Neural progenitor cell (in vitro differentiated cells): ENCODE data around the gene SLC22A23. TPM values are rescaled to one million over a fixed set of nuclear protein-coding genes. Genes with fewer than 3 reads are reported as not detected.

ENCODE experiments used
- DNase-seq: peaks from one replicate; pipeline ENCODE4 v3.0.0-alpha.2; 2016; ENCODE audit warnings: low spot score
- H2AFZ ChIP-seq: fragments of 200-600 bp; sonication (generic); replicated peaks from 2 replicates; pipeline ENCODE4 v1.6.1; 2016; ENCODE audit warnings: antibody characterized with exemption
- H3F3A ChIP-seq: fragments of 200-600 bp; sonication (generic); 2 replicates; pipeline ENCODE4 v1.6.1; 2016; ENCODE audit warnings: antibody characterized with exemption, low read depth
- H3K27ac ChIP-seq: fragments of 200-600 bp; sonication (generic); 2 replicates; pipeline ENCODE4 v1.5.1; 2016; ENCODE audit warnings: mild to moderate bottlenecking
- H3K27me3 ChIP-seq: fragments of 200-600 bp; sonication (generic); 2 replicates; pipeline ENCODE4 v1.6.1; 2016; ENCODE audit warnings: mild to moderate bottlenecking, moderate library complexity
- H3K36me3 ChIP-seq: fragments of 200-600 bp; sonication (generic); 2 replicates; pipeline ENCODE4 v1.5.1; 2016
- H3K4me1 ChIP-seq: fragments of 200-600 bp; sonication (generic); 2 replicates; pipeline ENCODE4 v1.6.1; 2016; ENCODE audit warnings: mixed run types
- H3K4me2 ChIP-seq: fragments of 200-600 bp; sonication (generic); 2 replicates; pipeline ENCODE4 v1.6.1; 2016
- H3K4me3 ChIP-seq: fragments of 200-600 bp; sonication (generic); 2 replicates; pipeline ENCODE4 v1.5.1; 2016
- H3K79me2 ChIP-seq: fragments of 200-600 bp; sonication (generic); 2 replicates; pipeline ENCODE4 v1.6.1; 2016; ENCODE audit warnings: low read depth
- H3K9ac ChIP-seq: fragments of 200-600 bp; sonication (generic); 2 replicates; pipeline ENCODE4 v1.6.1; 2016
- H3K9me3 ChIP-seq: fragments of 200-600 bp; sonication (generic); 2 replicates; pipeline ENCODE4 v1.5.1; 2016; ENCODE audit warnings: low read depth
- H4K20me1 ChIP-seq: fragments of 200-600 bp; sonication (generic); 2 replicates; pipeline ENCODE4 v1.6.1; 2016; ENCODE audit warnings: low read depth
- H3K27ac Mint-ChIP-seq: 3 replicates; pipeline ENCODE4 v1.8.0; 2021; ENCODE audit warnings: mixed read lengths
- H3K27me3 Mint-ChIP-seq: 2 replicates; pipeline ENCODE4 v1.8.0; 2022; ENCODE audit warnings: low read depth, mild to moderate bottlenecking, inconsistent platforms, moderate library complexity, mixed read lengths; ENCODE audit not compliant: insufficient read depth
- H3K36me3 Mint-ChIP-seq: 3 replicates; pipeline ENCODE4 v1.8.0; 2021; ENCODE audit warnings: mixed read lengths
- H3K4me1 Mint-ChIP-seq: 3 replicates; pipeline ENCODE4 v1.8.0; 2021; ENCODE audit warnings: mixed read lengths
- H3K4me3 Mint-ChIP-seq: 3 replicates; pipeline ENCODE4 v1.8.0; 2021; ENCODE audit warnings: mild to moderate bottlenecking, moderate library complexity, mixed read lengths
- H3K9me3 Mint-ChIP-seq: 3 replicates; pipeline ENCODE4 v1.8.0; 2020; ENCODE audit warnings: mixed read lengths
- EZH2 ChIP-seq: fragments of 200-600 bp; sonication (generic); IDR thresholded peaks from 2 replicates; pipeline ENCODE4 v1.6.1; 2017; ENCODE audit warnings: antibody characterized with exemption, mild to moderate bottlenecking, moderate library complexity
- EZH2phosphoT487 ChIP-seq: fragments of 200-600 bp; sonication (generic); IDR thresholded peaks from 2 replicates; pipeline ENCODE4 v1.6.1; 2017; ENCODE audit warnings: antibody characterized with exemption
- total RNA-seq: library from RNA; depleted of rRNA; stranded (reverse); fragments of >200 nt; gene quantifications from 2 replicates; pipeline ENCODE4 v1.2.3, GENCODE V29; 2015; ENCODE audit warnings: low replicate concordance
- TF ChIP-seq, protein P1 (sequence below): fragments of 200-600 bp; sonication (generic); IDR thresholded peaks from 2 replicates; pipeline ENCODE4 v1.5.1; 2017; ENCODE audit warnings: antibody characterized with exemption, mild to moderate bottlenecking

SLC22A23 gene
- total RNA-seq, 1 donor from 2014 or later = 0.99 TPM

DNA sequence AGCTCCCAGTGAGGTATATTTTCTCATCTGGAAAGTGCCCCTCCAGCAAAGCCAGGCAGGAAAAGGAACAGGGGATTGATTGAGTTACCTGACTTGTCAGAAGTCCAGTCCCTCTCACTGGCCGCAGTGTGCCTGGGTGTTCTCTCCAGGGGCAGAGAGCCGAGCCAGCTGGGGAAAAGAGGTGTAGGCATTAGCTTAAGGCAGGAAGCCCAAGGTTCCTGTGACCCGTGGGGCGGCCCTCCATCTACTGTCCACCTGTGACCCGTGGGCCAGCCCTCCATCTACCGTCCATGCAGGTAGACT is 195.4 kb downstream of the SLC22A23 start:
- peaks cover 4% of the 10 kb centered on the region for H3K27me3 Mint-ChIP-seq
- no peak overlapping the region for H3K4me3 Mint-ChIP-seq

GRCh38 chr6:3260772-3261517 is 195.9 kb downstream of the SLC22A23 start:
- no peaks in the 10 kb centered on the region for H3K9me3 Mint-ChIP-seq
- Histone ChIP-seq H3K27ac (no peak overlapping the region), H3K79me2 (peaks cover 51% of the 10 kb centered on the region), H3K4me1 (peaks cover 12% of the 10 kb centered on the region), H3F3A (no peaks in the 10 kb centered on the region), H3K4me2 (peak overlapping the region; percentile 54), H3K4me3 (no peak overlapping the region), H3K9me3 (no peaks in the 10 kb centered on the region), H4K20me1 (peaks cover 44% of the 10 kb centered on the region), H3K36me3 (no peaks in the 10 kb centered on the region), H2AFZ (no peak overlapping the region), H3K27me3 (peaks cover 14% of the 10 kb centered on the region), H3K9ac (no peak overlapping the region)
- H3K36me3 Mint-ChIP-seq = no peaks in the 10 kb centered on the region
- H3K27me3 Mint-ChIP-seq = peaks cover 4% of the 10 kb centered on the region
- H3K4me3 Mint-ChIP-seq = peak overlapping the region; percentile 71
- TF ChIP-seq EZH2phosphoT487 = no peak
- TF ChIP-seq EZH2 = no peak
- TF ChIP-seq, protein P1, sequence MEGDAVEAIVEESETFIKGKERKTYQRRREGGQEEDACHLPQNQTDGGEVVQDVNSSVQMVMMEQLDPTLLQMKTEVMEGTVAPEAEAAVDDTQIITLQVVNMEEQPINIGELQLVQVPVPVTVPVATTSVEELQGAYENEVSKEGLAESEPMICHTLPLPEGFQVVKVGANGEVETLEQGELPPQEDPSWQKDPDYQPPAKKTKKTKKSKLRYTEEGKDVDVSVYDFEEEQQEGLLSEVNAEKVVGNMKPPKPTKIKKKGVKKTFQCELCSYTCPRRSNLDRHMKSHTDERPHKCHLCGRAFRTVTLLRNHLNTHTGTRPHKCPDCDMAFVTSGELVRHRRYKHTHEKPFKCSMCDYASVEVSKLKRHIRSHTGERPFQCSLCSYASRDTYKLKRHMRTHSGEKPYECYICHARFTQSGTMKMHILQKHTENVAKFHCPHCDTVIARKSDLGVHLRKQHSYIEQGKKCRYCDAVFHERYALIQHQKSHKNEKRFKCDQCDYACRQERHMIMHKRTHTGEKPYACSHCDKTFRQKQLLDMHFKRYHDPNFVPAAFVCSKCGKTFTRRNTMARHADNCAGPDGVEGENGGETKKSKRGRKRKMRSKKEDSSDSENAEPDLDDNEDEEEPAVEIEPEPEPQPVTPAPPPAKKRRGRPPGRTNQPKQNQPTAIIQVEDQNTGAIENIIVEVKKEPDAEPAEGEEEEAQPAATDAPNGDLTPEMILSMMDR = no peak
- no peak overlapping the region for H3K27ac Mint-ChIP-seq
- peaks cover 41% of the 10 kb centered on the region for H3K4me1 Mint-ChIP-seq
- no peak for DNase-seq

More for the DNA sequence above, 195.4 kb downstream of the SLC22A23 start:
- no peak overlapping the region for H3K9ac ChIP-seq
- no peaks in the 10 kb centered on the region for H3K9me3 ChIP-seq
- H3K4me3 ChIP-seq = no peak overlapping the region
- no peaks in the 10 kb centered on the region for H3K9me3 Mint-ChIP-seq
- H3K27ac Mint-ChIP-seq = no peak overlapping the region
- no peak overlapping the region for H3K4me2 ChIP-seq
- H4K20me1 ChIP-seq = peaks cover 44% of the 10 kb centered on the region
- peaks cover 14% of the 10 kb centered on the region for H3K27me3 ChIP-seq
- no peak overlapping the region for H3K27ac ChIP-seq
- no peaks in the 10 kb centered on the region for H3F3A ChIP-seq
- peaks cover 51% of the 10 kb centered on the region for H3K79me2 ChIP-seq
- H3K36me3 Mint-ChIP-seq = peaks cover under 1% of the 10 kb centered on the region
- H3K4me1 Mint-ChIP-seq = peaks cover 41% of the 10 kb centered on the region
- no peaks in the 10 kb centered on the region for H3K36me3 ChIP-seq
- no peak overlapping the region for H2AFZ ChIP-seq
- DNase-seq = no peak
- H3K4me1 ChIP-seq = peaks cover 12% of the 10 kb centered on the region
- TF ChIP-seq EZH2 = no peak
- TF ChIP-seq EZH2phosphoT487 = no peak

- peaks cover 12% of the 10 kb centered on the region for H3K4me1 ChIP-seq
- no peak for DNase-seq
- no peaks in the 10 kb centered on the region for H3K9me3 Mint-ChIP-seq
- no peaks in the 10 kb centered on the region for H3F3A ChIP-seq
- H4K20me1 ChIP-seq = peaks cover 44% of the 10 kb centered on the region
- no peak overlapping the region for H3K4me3 ChIP-seq
- H3K4me1 Mint-ChIP-seq = peaks cover 41% of the 10 kb centered on the region
- peaks cover 3% of the 10 kb centered on the region for H3K36me3 Mint-ChIP-seq
- H3K27ac ChIP-seq = no peak overlapping the region
- H3K27ac Mint-ChIP-seq = no peak overlapping the region
- H3K4me2 ChIP-seq = peak overlapping the region; percentile 82
- TF ChIP-seq EZH2phosphoT487 (no peak), EZH2 (no peak)
- TF ChIP-seq, protein P1 = no peak
- H3K9me3 ChIP-seq = no peaks in the 10 kb centered on the region
- H2AFZ ChIP-seq = no peak overlapping the region
- H3K36me3 ChIP-seq = no peaks in the 10 kb centered on the region
- peaks cover 51% of the 10 kb centered on the region for H3K79me2 ChIP-seq
- no peak overlapping the region for H3K9ac ChIP-seq
- peaks cover 4% of the 10 kb centered on the region for H3K27me3 Mint-ChIP-seq
- H3K27me3 ChIP-seq = peaks cover 14% of the 10 kb centered on the region
- peak overlapping the region; percentile 71 for H3K4me3 Mint-ChIP-seq
Observed at GRCh38 chr6:3260296-3260695, 196.6 kb downstream of the SLC22A23 start.

- Histone ChIP-seq H3K4me3 (peak overlapping the region; percentile 65), H3K4me2 (peak overlapping the region; percentile 82), H3K9me3 (no peaks in the 10 kb centered on the region), H3K36me3 (no peaks in the 10 kb centered on the region), H3K4me1 (peaks cover 12% of the 10 kb centered on the region), H3F3A (no peaks in the 10 kb centered on the region), H4K20me1 (peaks cover 44% of the 10 kb centered on the region), H3K79me2 (peaks cover 51% of the 10 kb centered on the region), H3K27me3 (peaks cover 14% of the 10 kb centered on the region), H2AFZ (peak overlapping the region; percentile 53), H3K27ac (no peak overlapping the region), H3K9ac (no peak overlapping the region)
- H3K36me3 Mint-ChIP-seq = peaks cover 10% of the 10 kb centered on the region
- TF ChIP-seq EZH2 = no peak
- TF ChIP-seq, protein P1 = no peak
- no peak for TF ChIP-seq EZH2phosphoT487
- peak; percentile 51 for DNase-seq
- H3K27ac Mint-ChIP-seq = peak overlapping the region; percentile 25
- H3K4me3 Mint-ChIP-seq = peak overlapping the region; percentile 94
- no peaks in the 10 kb centered on the region for H3K9me3 Mint-ChIP-seq
- peaks cover 4% of the 10 kb centered on the region for H3K27me3 Mint-ChIP-seq
- peaks cover 36% of the 10 kb centered on the region for H3K4me1 Mint-ChIP-seq
Observed at GRCh38 chr6:3259491-3259958, 197.3 kb downstream of the SLC22A23 start.
